HG02973 (cell line): ENCODE data around the gene PNP.

Source experiments
- ATAC-seq: cut with Tn5 transposase; IDR thresholded peaks from one replicate; pipeline ENCODE4 v1.9.1; 2021; ENCODE audit warnings: moderate library complexity; ENCODE audit not compliant: unreplicated experiment

Gene PNP

GRCh38 chr14:20454516-20455354 lies 14.5 kb upstream of the PNP start, which contains the start of the genes APEX1 and OSGEP:
Gene APEX1 (plus strand): TSS chr14:20455226. CDS start chr14:20455646, 420 bp downstream.
Gene OSGEP (minus strand): TSS chr14:20454812. CDS start chr14:20454683, 129 bp downstream.
- ATAC-seq, result peak; percentile 79

DNA sequence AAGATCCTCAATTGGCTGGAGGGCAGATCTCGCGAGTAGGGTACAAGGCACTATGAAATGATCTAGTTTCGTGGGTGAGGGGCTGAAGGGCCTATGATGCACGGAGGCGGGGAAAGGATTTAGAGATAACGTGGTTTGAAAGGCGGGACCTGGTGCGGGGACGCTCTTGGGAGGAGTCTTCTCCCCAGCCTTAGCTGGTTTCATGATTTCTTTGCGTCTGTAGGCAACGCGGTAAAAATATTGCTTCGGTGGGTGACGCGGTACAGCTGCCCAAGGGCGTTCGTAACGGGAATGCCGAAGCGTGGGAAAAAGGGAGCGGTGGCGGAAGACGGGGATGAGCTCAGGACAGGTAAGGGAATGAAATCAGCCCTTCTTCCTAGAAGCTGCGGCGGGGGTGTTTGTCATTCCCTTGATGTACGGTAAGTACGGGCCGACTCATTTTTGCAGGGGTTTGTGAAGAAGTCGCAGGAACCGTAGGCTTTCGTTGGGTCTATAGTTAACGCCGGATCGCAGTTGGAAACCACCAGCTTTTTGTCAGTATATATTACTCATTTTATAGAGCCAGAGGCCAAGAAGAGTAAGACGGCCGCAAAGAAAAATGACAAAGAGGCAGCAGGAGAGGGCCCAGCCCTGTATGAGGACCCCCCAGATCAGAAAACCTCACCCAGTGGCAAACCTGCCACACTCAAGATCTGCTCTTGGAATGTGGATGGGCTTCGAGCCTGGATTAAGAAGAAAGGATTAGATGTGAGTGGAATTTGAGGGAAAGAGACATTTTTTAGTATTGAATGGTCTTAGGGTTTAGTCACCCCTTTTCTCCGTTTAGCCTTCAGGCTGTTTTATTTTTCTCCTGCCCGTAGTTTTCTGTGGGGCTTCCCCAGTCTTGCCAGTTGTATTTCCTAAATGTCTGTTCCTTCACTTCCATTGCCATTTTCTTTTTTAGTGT lies 13.6 kb upstream of the PNP start:
- ATAC-seq, result peak; percentile 43

- ATAC-seq, result no peak
These were observed 12.2 kb upstream of the PNP start for GRCh38 chr14:20456971-20457370.

GRCh38 chr14:20458031-20458789 lies 11.0 kb upstream of the PNP start:
- no peak for ATAC-seq

- ATAC-seq, result peak; percentile 6
These were observed 8.6 kb upstream of the PNP start for GRCh38 chr14:20460458-20461224.

GRCh38 chr14:20461225-20462141 lies 7.7 kb upstream of the PNP start, which contains the start of gene PIP4P1:
Gene PIP4P1 (minus strand): TSS chr14:20461434. CDS start chr14:20461325, 109 bp downstream.
- peak; percentile 93 for ATAC-seq

GRCh38 chr14:20468764-20469241 lies 403 bp upstream of the PNP start:
- no peak for ATAC-seq

DNA sequence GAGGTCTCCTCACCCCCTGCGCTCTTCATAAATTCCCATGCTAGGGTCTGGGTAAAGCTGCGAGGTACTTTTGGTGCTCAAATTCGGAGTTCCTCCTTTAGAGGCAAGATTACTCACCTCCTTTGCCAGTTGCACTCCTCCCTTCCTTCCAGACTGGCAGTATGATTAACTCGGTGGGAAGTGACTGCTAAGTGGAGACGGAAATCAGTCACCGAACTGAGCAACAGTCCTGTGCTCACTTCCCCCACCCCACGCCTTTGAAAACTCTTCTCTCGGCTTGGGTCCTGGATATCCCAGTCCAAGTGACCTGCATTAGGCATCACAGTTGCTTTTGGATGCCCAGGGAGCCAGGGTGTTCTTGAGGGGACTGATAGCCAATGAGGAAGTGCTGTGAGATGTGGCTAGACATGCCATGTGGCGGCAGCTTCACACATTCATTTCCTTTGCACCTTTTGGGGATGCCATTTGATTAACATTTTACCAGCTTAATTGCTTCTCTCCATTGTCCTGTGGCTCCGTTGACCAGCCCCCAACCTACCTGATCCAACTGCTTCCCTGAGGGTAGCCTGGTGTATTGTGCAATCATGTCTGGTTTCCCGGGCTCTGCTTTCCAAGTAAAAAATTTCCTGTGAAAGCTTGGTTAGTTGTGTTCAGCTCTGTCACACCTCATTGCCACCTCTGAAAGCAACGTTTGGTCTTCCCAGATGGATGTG lies 840 bp downstream of the PNP start:
- peak; percentile 42 for ATAC-seq

- ATAC-seq, result no peak
These were observed 1.3 kb downstream of the PNP start for GRCh38 chr14:20470603-20470901.

DNA sequence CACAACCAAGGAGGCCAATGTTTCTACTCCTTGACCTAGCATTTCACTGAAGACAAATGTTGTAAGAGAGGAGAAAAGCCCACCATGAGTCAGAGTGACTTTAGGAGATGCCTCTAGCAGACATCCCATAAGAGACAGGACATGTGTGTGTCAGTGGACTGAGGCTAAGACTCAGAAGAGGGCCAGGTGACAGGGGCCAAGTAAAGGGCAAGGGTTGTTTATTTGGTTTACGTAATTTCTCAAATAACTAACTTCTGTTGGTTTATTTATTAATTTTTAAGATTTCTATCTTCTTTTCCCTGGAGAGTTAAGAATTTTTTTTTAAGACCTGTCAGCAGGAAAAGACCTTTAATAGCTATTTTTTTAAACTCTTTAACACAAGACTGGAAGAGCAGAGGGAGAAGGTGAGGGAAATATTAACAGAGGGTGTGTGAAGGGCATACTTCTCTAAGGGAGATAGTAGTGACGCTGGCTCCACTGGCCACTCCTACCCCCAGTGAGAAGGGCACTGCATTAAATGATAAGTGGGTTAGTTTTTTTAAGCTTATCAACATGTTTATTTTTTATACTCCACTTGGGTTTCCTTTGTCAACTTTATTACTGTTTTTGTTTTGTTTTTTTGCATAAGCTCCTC lies 3.4 kb downstream of the PNP start:
- ATAC-seq, result no peak

- no peak for ATAC-seq
These were observed 7.6 kb downstream of the PNP start for GRCh38 chr14:20476776-20477175.

GRCh38 chr14:20477211-20477876 lies 8.1 kb downstream of the PNP start:
- no peak for ATAC-seq

GRCh38 chr14:20478894-20479293 lies 9.7 kb downstream of the PNP start:
- ATAC-seq, result no peak

DNA sequence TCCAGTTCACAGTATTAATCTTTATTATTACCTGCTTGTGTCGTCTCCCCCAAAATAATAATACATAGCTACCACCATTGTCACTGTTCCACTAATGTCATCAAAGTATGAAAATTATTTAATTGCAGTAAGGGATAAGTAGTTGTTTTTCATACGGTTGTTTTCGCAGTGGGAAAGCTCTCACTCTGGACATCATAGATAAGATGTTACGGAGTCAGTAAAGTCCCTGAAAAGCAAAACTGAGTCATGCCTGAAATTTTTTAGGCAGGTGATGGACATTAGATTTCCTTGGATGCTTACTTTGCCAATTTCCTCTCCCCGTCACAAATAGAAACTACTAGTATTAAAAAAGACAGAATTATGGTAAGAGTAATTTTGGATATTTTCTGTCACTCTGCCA lies 13.2 kb downstream of the PNP start:
- ATAC-seq, result no peak

DNA sequence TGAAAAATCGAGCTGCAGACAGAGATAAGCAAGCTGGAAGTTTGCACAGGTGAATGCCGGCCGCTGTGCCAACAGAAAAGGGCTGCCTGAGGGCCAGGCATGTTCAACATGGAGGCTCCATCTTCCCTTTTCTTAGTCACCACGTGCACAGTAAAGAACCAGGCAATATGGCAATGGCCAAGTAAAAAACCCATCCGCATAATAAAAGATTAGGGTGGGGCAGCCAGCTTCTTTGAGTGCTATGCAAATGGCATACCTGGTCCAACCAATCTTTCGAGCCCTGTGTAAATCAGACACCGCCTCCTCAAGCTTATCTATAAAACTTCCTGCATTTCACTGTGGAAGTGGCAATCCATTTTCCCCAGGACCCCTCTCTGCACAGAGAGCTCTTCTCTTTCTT lies 16.7 kb downstream of the PNP start:
- no peak for ATAC-seq

DNA sequence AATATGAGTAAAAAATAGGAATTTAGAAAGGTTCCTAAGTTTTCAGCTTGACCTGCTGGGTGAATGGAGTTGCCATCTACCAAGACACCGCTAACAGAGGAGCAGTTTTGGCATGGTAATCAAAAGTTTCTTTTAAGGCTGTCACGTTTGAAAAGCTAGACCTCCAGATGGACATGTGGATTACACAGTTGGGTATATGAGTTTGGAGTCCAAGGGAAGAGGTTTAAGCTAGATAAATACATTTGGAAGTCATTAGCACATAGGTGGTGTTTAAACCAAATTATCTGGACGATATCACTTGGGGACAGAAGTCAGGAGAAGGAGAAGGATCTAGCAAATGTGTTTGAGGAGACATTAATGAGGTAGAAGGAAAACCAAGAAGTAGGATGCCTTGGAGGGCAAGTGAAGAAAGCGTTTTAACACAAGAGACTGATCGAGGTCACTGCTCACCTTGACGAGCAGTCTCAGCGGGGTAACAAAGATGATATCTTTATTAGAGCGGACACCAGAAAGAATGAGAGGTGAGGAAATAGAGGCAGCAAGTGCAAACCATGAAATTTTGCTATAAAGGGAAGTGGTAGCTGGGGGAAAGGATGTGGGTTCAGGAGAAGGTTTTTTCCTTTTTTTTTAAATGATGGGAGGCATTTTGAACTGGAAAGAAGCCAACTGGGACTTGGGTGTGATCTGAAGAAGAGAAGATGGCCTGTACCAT lies 17.6 kb downstream of the PNP start:
- no peak for ATAC-seq

- no peak for ATAC-seq
These were observed 18.2 kb downstream of the PNP start for GRCh38 chr14:20487396-20487725.
